Mammary epithelial cell (primary cell): ENCODE results near the gene FOXRED1.

Source experiments
- CTCF ChIP-seq, 2 donors: IDR thresholded peaks in 1 of 2; conservative IDR thresholded peaks in 1 of 2; 2 replicates each; pipeline ENCODE4 v1.5.1; 2011 to 2012; ENCODE audit warnings: inconsistent platforms in 2 of 2, low read length in 2 of 2, mild to moderate bottlenecking in 2 of 2, control low read depth in 1 of 2, low read depth in 1 of 2; ENCODE audit not compliant: insufficient read depth in 1 of 2; ENCODE audit errors: extremely low read depth in 1 of 2
- EZH2 ChIP-seq: IDR thresholded peaks from 2 replicates; pipeline ENCODE4 v1.6.1; 2012; ENCODE audit warnings: low read length, inconsistent platforms, borderline replicate concordance

GRCh38 chr11:126311401-126312291 is 42.7 kb downstream of the FOXRED1 start:
- TF ChIP-seq CTCF (conservative IDR thresholded peaks at IDR 0.05 in 1 of 2, IDR thresholded peaks at IDR 0.05 in 1 of 2; ENCODE audit: extremely low read depth in 1 of 2, insufficient read depth in 1 of 2, low read depth in 1 of 2, low read length in 2 of 2) (no peak), EZH2 (no peak)
